Activated CD8-positive, alpha-beta T cell treated with anti-CD3 and anti-CD28 coated beads for 36 hours (primary cell): ENCODE measurements around the gene FAU. TPM values are rescaled to one million over a fixed set of nuclear protein-coding genes. Genes with fewer than 3 reads are reported as not detected.

Experiments used
- ATAC-seq: fragments of 200-7000 bp; cut with Tn5 transposase; one replicate; pipeline ENCODE4 v1.10.0; 2021; ENCODE audit warnings: mild to moderate bottlenecking, moderate library complexity
- CTCF ChIA-PET: fragments of 350-600 bp; sonication (Branson Sonifier 250); formaldehyde crosslinking; loops from one replicate; lab custom pipeline; 2021; ENCODE audit warnings: antibody characterized with exemption; lab: Charles Lee
- POLR2A ChIA-PET: fragments of 350-600 bp; sonication (Branson Sonifier 250); formaldehyde crosslinking; loops from one replicate; lab custom pipeline; 2021; ENCODE audit warnings: antibody characterized with exemption; lab: Charles Lee
- DNase-seq: peaks from one replicate; pipeline ENCODE4 v3.0.0-alpha.2; 2020
- H3K27ac Mint-ChIP-seq: one replicate; pipeline ENCODE4 v1.8.0; 2021; ENCODE audit warnings: mild to moderate bottlenecking, mixed read lengths
- H3K27me3 Mint-ChIP-seq: one replicate; pipeline ENCODE4 v1.8.0; 2021; ENCODE audit warnings: mixed read lengths
- H3K36me3 Mint-ChIP-seq: one replicate; pipeline ENCODE4 v1.8.0; 2021; ENCODE audit warnings: low read depth, mixed read lengths
- H3K4me1 Mint-ChIP-seq: one replicate; pipeline ENCODE4 v1.8.0; 2021; ENCODE audit warnings: low read depth, mixed read lengths
- H3K4me3 Mint-ChIP-seq: one replicate; pipeline ENCODE4 v1.8.0; 2021; ENCODE audit warnings: mild to moderate bottlenecking, moderate library complexity, mixed read lengths
- H3K9me3 Mint-ChIP-seq: one replicate; pipeline ENCODE4 v1.8.0; 2021; ENCODE audit warnings: mixed read lengths
- intact Hi-C: fragments of 100-400 bp; cut with micrococcal nuclease; formaldehyde crosslinking; loops from one replicate; pipeline ENCODE4 v1.10.0; 2022
- total RNA-seq, 2 experiments: library from RNA; stranded (reverse); gene quantifications; one replicate each; pipeline ENCODE4 v1.2.3, GENCODE V29; 2021
- TF ChIP-seq, protein P1 (sequence below): fragments of 200-600 bp; IDR thresholded peaks from one replicate; pipeline ENCODE4 v1.8.0; 2022; ENCODE audit warnings: antibody characterized with exemption, mild to moderate bottlenecking

Gene FAU
- total RNA-seq, 2 experiments from 2014 or later = 1,112 to 1,137 TPM

DNA sequence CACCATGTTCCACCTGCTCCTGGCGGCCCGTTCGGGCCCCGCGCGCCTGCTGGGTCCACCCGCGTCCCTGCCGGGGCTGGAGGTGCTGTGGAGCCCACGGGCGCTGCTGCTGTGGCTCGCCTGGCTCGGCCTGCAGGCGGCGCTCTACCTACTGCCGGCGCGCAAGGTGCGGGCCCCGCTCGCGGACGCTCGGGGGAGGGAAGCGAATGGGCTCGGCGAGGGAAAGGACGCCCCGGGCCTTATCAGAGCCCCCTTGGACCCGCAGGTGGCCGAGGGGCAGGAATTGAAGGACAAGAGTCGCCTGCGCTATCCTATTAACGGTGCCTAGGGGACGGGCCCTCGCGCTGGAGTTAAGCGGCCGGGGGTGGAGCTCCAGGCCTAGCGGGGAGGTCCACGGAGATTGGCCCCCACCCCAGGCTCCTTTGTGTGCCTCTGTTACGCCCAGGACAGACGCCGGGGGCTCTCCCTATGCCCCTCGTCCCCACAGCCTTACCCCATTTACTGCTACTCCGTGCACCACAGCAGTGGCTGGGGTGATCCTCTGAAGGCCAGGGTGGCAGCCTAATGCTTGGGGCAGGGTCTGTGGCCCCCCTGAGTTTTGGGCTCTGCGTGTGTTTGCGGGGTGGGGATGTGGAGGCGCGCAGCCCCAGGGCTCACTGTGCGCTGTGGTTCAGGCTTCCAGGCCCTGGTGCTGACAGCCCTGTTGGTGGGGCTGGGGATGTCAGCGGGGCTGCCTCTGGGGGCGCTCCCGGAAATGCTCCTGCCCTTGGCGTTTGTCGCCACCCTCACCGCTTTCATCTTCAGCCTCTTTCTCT is 9.2 kb downstream of the FAU start:
- peak; percentile 48 for ATAC-seq
- POLR2A ChIA-PET = interaction anchor here (0.5 to 16.2 kb wide), 12 partner anchors 9 to 140 kb away, joined by 3 to 294 read pairs (median 4); partner anchors contain the start of genes ARL2, CDCA5, FAU and MRPL49
- CTCF ChIA-PET = interaction anchor here (0.6 to 7.6 kb wide), 15 partner anchors 8 to 384 kb away, joined by 3 to 115 read pairs (median 4); partner anchors contain the start of genes ARL2, CAPN1, CDC42EP2 and FAU
- peaks cover 24% of the 10 kb centered on the region for H3K36me3 Mint-ChIP-seq
- H3K27me3 Mint-ChIP-seq = no peaks in the 10 kb centered on the region
- peaks cover 43% of the 10 kb centered on the region for H3K4me1 Mint-ChIP-seq
- peak overlapping the region; percentile 86 for H3K4me3 Mint-ChIP-seq
- intact Hi-C loops = loop anchor here (10.0 kb wide), 1 partner anchor 98 kb away; the partner anchor contains the start of gene ARL2
- DNase-seq = peak; percentile 79
- no peaks in the 10 kb centered on the region for H3K9me3 Mint-ChIP-seq
- TF ChIP-seq, protein P1, sequence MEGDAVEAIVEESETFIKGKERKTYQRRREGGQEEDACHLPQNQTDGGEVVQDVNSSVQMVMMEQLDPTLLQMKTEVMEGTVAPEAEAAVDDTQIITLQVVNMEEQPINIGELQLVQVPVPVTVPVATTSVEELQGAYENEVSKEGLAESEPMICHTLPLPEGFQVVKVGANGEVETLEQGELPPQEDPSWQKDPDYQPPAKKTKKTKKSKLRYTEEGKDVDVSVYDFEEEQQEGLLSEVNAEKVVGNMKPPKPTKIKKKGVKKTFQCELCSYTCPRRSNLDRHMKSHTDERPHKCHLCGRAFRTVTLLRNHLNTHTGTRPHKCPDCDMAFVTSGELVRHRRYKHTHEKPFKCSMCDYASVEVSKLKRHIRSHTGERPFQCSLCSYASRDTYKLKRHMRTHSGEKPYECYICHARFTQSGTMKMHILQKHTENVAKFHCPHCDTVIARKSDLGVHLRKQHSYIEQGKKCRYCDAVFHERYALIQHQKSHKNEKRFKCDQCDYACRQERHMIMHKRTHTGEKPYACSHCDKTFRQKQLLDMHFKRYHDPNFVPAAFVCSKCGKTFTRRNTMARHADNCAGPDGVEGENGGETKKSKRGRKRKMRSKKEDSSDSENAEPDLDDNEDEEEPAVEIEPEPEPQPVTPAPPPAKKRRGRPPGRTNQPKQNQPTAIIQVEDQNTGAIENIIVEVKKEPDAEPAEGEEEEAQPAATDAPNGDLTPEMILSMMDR = peak; percentile 94
- H3K27ac Mint-ChIP-seq = peak overlapping the region; percentile 84

DNA sequence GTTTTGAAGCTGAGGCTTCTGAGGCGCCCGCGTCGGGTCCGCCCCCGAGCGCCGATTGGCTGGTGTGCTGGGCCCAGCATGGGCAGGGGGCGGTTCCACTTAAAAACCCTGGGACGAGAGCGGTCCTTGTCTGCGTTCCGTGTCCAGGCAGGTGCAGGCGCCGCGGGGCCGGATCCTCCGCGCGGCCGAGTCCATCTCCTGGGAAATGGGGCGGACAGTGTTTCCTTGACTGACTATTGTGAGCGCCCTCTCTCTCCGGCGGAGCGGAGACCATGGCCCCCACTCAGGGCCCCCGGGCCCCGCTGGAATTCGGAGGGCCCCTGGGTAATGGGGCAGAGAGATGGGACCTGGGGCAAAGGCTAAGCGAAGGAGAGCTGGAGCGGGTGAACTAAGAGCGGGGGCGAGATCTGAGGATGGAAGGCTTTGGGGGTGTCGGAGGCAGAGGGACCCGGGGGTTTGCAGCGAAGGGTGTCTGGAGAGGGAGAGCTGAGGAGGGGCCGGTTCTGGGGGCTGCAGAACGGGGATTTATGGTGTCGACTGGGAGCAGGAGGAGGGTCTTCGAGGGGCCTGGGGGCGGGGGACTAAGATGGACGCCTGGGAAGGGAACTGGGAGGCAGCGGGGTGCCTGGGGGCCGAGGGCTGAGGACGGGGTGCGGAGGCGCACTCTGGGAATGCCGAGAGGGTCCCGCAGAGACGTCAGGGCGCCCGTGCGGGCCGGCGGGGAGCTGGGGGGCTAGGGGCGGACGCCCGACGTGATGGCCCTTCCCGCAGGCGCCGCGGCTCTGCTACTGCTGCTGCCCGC is 10.0 kb downstream of the FAU start, which contains the start of gene TM7SF2:
Gene TM7SF2, plus strand, starts transcription at position 129 of the 802 bp plus-strand sequence. Its CDS starts 144 bp downstream, at position 273.
- intact Hi-C loops = loop anchor here (10.0 kb wide), 1 partner anchor 97 kb away; the partner anchor contains the start of gene ARL2
- DNase-seq = peak; percentile 98
- Mint-ChIP-seq H3K4me1 (peaks cover 43% of the 10 kb centered on the region), H3K9me3 (no peaks in the 10 kb centered on the region), H3K4me3 (peak within 1 kb of the TSS; percentile 86), H3K36me3 (peaks cover 19% of the 10 kb centered on the region), H3K27ac (peak within 1 kb of the TSS; percentile 84), H3K27me3 (no peaks in the 10 kb centered on the region)
- CTCF ChIA-PET = interaction anchor here (0.8 to 7.6 kb wide), 16 partner anchors 8 to 385 kb away, joined by 3 to 115 read pairs (median 5); partner anchors contain the start of genes ARL2, CAPN1, CDC42EP2 and DPF2
- TF ChIP-seq, protein P1 = no peak
- POLR2A ChIA-PET = interaction anchor here (1.0 to 16.2 kb wide), 11 partner anchors 10 to 311 kb away, joined by 3 to 294 read pairs (median 3); partner anchors contain the start of genes ARL2, CDCA5, FAU and MRPL49
- ATAC-seq = peak; percentile 77

DNA sequence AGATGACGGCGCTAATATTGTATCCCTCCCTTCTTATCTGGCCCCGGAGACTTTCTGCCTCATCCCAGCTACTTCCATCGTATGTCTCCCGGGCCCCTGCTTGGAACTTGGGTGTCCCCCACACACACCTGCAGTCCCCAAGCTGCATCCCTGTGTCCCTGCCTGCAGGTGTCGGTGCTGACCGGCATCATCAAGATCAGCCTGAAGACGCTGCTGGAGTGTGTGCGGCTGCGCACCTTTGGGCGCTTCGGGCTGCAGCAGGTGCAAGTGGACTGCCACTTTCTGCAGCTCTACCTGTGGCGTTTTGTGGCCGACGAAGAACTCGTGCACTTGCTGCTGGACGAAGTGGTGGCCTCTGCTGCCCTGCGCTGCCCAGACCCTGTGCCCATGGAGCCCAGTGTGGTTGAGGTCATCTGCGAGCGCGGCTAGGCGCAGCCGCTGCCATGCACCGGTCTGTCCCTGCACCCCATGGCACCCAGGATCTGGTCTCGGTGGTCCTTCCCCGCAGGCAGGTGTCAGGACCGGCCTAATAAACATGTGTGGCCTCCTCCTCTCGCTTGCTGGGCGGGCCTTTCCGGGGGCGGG is 10.7 kb downstream of the FAU start:
- ChIA-PET POLR2A (interaction anchor here (0.5 to 16.2 kb wide), 9 partner anchors 10 to 440 kb away, joined by 3 to 294 read pairs (median 3); partner anchors contain the start of genes ARL2, CAPN1, FAU and MRPL49), CTCF (interaction anchor here (0.8 to 7.6 kb wide), 19 partner anchors 7 to 263 kb away, joined by 3 to 115 read pairs (median 6); partner anchors contain the start of genes ARL2, CAPN1, CDC42EP2 and CDCA5)
- Mint-ChIP-seq H3K27ac (peak overlapping the region; percentile 81), H3K4me3 (peak overlapping the region; percentile 86), H3K36me3 (peaks cover 15% of the 10 kb centered on the region), H3K9me3 (no peaks in the 10 kb centered on the region), H3K4me1 (peaks cover 42% of the 10 kb centered on the region), H3K27me3 (no peaks in the 10 kb centered on the region)
- ATAC-seq (no peak), DNase-seq (no peak)
- TF ChIP-seq, protein P1 = no peak
- intact Hi-C loops = loop anchor here (10.0 kb wide), 1 partner anchor 96 kb away; the partner anchor contains the start of gene ARL2

DNA sequence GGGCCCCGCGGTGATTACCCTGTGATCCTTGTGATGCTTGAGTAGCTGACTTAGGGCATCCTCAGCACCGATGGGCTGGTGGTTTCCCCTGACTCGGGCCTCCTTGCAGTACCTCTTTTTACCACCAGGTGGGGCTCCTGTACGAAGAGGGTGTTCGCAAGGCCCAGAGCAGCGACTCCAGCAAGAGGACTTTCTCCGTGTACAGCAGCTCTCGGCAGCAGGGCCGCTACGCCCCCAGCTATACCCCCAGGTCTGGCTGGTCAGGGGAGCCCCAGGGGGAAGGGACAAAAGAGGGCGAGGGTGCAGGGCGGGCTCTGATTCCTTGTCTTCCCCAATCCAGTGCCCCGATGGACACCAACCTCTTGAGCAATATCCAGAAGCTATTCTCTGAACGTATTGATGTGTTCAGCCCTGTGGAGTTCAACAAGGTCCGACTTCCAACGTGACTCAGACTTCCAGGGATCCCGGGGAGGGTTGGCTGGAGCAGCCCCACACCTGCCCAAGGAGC is 11.5 kb downstream of the FAU start:
- POLR2A ChIA-PET = interaction anchor here (0.5 to 16.2 kb wide), 8 partner anchors 11 to 441 kb away, joined by 3 to 294 read pairs (median 3); partner anchors contain the start of genes ARL2, CAPN1, FAU and MRPL49
- peaks cover 34% of the 10 kb centered on the region for H3K4me1 Mint-ChIP-seq
- H3K27ac Mint-ChIP-seq = peak overlapping the region; percentile 46
- H3K9me3 Mint-ChIP-seq = no peaks in the 10 kb centered on the region
- peaks cover 11% of the 10 kb centered on the region for H3K36me3 Mint-ChIP-seq
- intact Hi-C loops = loop anchor here (10.0 kb wide), 1 partner anchor 96 kb away; the partner anchor contains the start of gene ARL2
- CTCF ChIA-PET = interaction anchor here (0.6 to 7.6 kb wide), 25 partner anchors 11 to 221 kb away, joined by 3 to 115 read pairs (median 5); partner anchors contain the start of genes ARL2, CAPN1, CDC42EP2 and CDCA5
- DNase-seq (peak; percentile 98), ATAC-seq (peak; percentile 68)
- no peaks in the 10 kb centered on the region for H3K27me3 Mint-ChIP-seq
- no peak overlapping the region for H3K4me3 Mint-ChIP-seq
- TF ChIP-seq, protein P1 = peak; percentile 95
